H9 (cell line): Measurements from ENCODE around the gene MORN5. TPM values are rescaled to one million over a fixed set of nuclear protein-coding genes. Genes with fewer than 3 reads are reported as not detected.

Experiments
- DNase-seq: peaks from one replicate; pipeline ENCODE4 v3.0.0-alpha.2; 2017
- H2AFZ ChIP-seq: one replicate; pipeline ENCODE4 v1.6.1; 2013; ENCODE audit warnings: mild to moderate bottlenecking, low read length, control low read depth, moderate library complexity
- H2AK5ac ChIP-seq: 2 replicates; pipeline ENCODE4 v1.6.1; 2013; ENCODE audit warnings: low read length, control low read depth, mixed read lengths; ENCODE audit not compliant: insufficient read length
- H2BK120ac ChIP-seq: one replicate; pipeline ENCODE4 v1.6.1; 2013; ENCODE audit warnings: low read depth, mild to moderate bottlenecking, low read length, control low read depth, inconsistent platforms; ENCODE audit not compliant: poor library complexity, severe bottlenecking
- H2BK12ac ChIP-seq: 2 replicates; pipeline ENCODE4 v1.6.1; 2013; ENCODE audit warnings: low read length, control low read depth, mixed read lengths, low read depth; ENCODE audit not compliant: insufficient read length
- H2BK15ac ChIP-seq: 2 replicates; pipeline ENCODE4 v1.6.1; 2013; ENCODE audit warnings: low read depth, low read length, control low read depth
- H2BK20ac ChIP-seq: one replicate; pipeline ENCODE4 v1.6.1; 2013; ENCODE audit warnings: low read depth, mild to moderate bottlenecking, low read length, control low read depth, inconsistent platforms; ENCODE audit not compliant: poor library complexity, severe bottlenecking
- H2BK5ac ChIP-seq: 2 replicates; pipeline ENCODE4 v1.6.1; 2013; ENCODE audit warnings: low read length, control low read depth, mixed read lengths; ENCODE audit not compliant: insufficient read length
- H3K14ac ChIP-seq: 2 replicates; pipeline ENCODE4 v1.6.1; 2013; ENCODE audit warnings: low read length, control low read depth; ENCODE audit not compliant: insufficient read depth
- H3K18ac ChIP-seq: 2 replicates; pipeline ENCODE4 v1.6.1; 2013; ENCODE audit warnings: low read depth, mild to moderate bottlenecking, mixed read lengths, low read length, control low read depth; ENCODE audit not compliant: insufficient read length
- H3K23ac ChIP-seq: 2 replicates; pipeline ENCODE4 v1.6.1; 2013; ENCODE audit warnings: low read length, control low read depth, mixed read lengths, low read depth; ENCODE audit not compliant: insufficient read length
- H3K23me2 ChIP-seq: 2 replicates; pipeline ENCODE4 v1.6.1; 2013; ENCODE audit warnings: low read depth, mild to moderate bottlenecking, mixed read lengths, low read length, control low read depth; ENCODE audit not compliant: insufficient read length, poor library complexity, severe bottlenecking
- H3K27ac ChIP-seq: 2 replicates; pipeline ENCODE4 v1.5.1; 2013; ENCODE audit warnings: low read length, control low read depth, mixed read lengths, low read depth; ENCODE audit not compliant: insufficient read length
- H3K27me3 ChIP-seq: 2 replicates; pipeline ENCODE4 v1.6.1; 2013; ENCODE audit warnings: low read length, control low read depth, inconsistent platforms; ENCODE audit not compliant: insufficient read depth
- H3K4ac ChIP-seq: 2 replicates; pipeline ENCODE4 v1.6.1; 2013; ENCODE audit warnings: low read depth, mild to moderate bottlenecking, control low read depth, inconsistent platforms, low read length, moderate library complexity
- H3K4me1 ChIP-seq: 2 replicates; pipeline ENCODE4 v1.6.1; 2013; ENCODE audit warnings: low read length, control low read depth, inconsistent platforms; ENCODE audit not compliant: insufficient read depth
- H3K4me2 ChIP-seq: 2 replicates; pipeline ENCODE4 v1.6.1; 2013; ENCODE audit warnings: low read length, control low read depth, mixed read lengths; ENCODE audit not compliant: insufficient read length, insufficient read depth
- H3K56ac ChIP-seq: 2 replicates; pipeline ENCODE4 v1.6.1; 2013; ENCODE audit warnings: low read depth, mild to moderate bottlenecking, mixed read lengths, low read length, control low read depth; ENCODE audit not compliant: insufficient read length
- H3K79me1 ChIP-seq: 2 replicates; pipeline ENCODE4 v1.6.1; 2013; ENCODE audit warnings: low read depth, mild to moderate bottlenecking, moderate library complexity, low read length, control low read depth, inconsistent platforms; ENCODE audit not compliant: insufficient read depth, poor library complexity, severe bottlenecking
- H3K79me2 ChIP-seq: 2 replicates; pipeline ENCODE4 v1.6.1; 2013; ENCODE audit warnings: low read length, control low read depth, inconsistent platforms; ENCODE audit not compliant: insufficient read depth
- H3K9ac ChIP-seq: 2 replicates; pipeline ENCODE4 v1.6.1; 2013; ENCODE audit warnings: low read length, control low read depth, mixed read lengths; ENCODE audit not compliant: insufficient read length; ENCODE audit errors: extremely low read depth
- H3K9me3 ChIP-seq: one replicate; pipeline ENCODE4 v1.6.1; 2013; ENCODE audit warnings: low read depth, low read length, inconsistent platforms; ENCODE audit not compliant: control insufficient read depth
- H3T11ph ChIP-seq: one replicate; pipeline ENCODE4 v1.6.1; 2013; ENCODE audit warnings: mild to moderate bottlenecking, low read length, control low read depth, inconsistent platforms
- H4K20me1 ChIP-seq: one replicate; pipeline ENCODE4 v1.6.1; 2013; ENCODE audit not compliant: control insufficient read depth, insufficient read length, insufficient read depth
- H4K5ac ChIP-seq: 2 replicates; pipeline ENCODE4 v1.6.1; 2013; ENCODE audit warnings: low read depth, mild to moderate bottlenecking, mixed read lengths, low read length, control low read depth; ENCODE audit not compliant: insufficient read length
- H4K8ac ChIP-seq: replicated peaks from 2 replicates; pipeline ENCODE4 v1.6.1; 2013; ENCODE audit warnings: low read length, control low read depth, mixed read lengths, low read depth; ENCODE audit not compliant: insufficient read length
- H4K91ac ChIP-seq: 2 replicates; pipeline ENCODE4 v1.6.1; 2013; ENCODE audit warnings: low read depth, mild to moderate bottlenecking, moderate library complexity, mixed read lengths, low read length, control low read depth; ENCODE audit not compliant: insufficient read length
- H3K27ac Mint-ChIP-seq, 3 experiments: 2 replicates in 2 of 3; 3 replicates in 1 of 3; pipeline ENCODE4 v1.8.0; 2020 to 2021; ENCODE audit warnings: mixed read lengths in 3 of 3, mild to moderate bottlenecking in 1 of 3, moderate library complexity in 1 of 3
- H3K27me3 Mint-ChIP-seq: 2 replicates; pipeline ENCODE4 v1.8.0; 2021; ENCODE audit warnings: low read depth, mild to moderate bottlenecking, moderate library complexity, mixed read lengths
- H3K36me3 Mint-ChIP-seq, 3 experiments: 2 replicates in 2 of 3; 3 replicates in 1 of 3; pipeline ENCODE4 v1.8.0; 2020 to 2021; ENCODE audit warnings: low read depth in 3 of 3, mixed read lengths in 3 of 3; ENCODE audit not compliant: insufficient read depth in 1 of 3
- H3K4me1 Mint-ChIP-seq, 2 experiments: 2 replicates each; pipeline ENCODE4 v1.8.0; 2020; ENCODE audit warnings: mixed read lengths in 2 of 2
- H3K4me3 Mint-ChIP-seq, 2 experiments: 2 replicates in 1 of 2; 3 replicates in 1 of 2; pipeline ENCODE4 v1.8.0; 2020 to 2021; ENCODE audit warnings: mild to moderate bottlenecking in 2 of 2, mixed read lengths in 2 of 2, moderate library complexity in 1 of 2
- H3K9me3 Mint-ChIP-seq, 2 experiments: 2 replicates in 1 of 2; 3 replicates in 1 of 2; pipeline ENCODE4 v1.8.0; 2020; ENCODE audit warnings: mild to moderate bottlenecking in 2 of 2, mixed read lengths in 2 of 2, moderate library complexity in 1 of 2
- CTCF ChIP-seq: fragments of 200-600 bp; sonication (generic); conservative IDR thresholded peaks from 3 replicates; pipeline ENCODE4 v1.8.0; 2021; ENCODE audit warnings: antibody characterized with exemption, mild to moderate bottlenecking
- WGBS: extraction: QIAGEN DNeasy Blood & Tissue Kit; methylation state at CpG from one replicate; pipeline ENCODE4 v1.1.7; 2013; ENCODE audit warnings: missing lambda C conversion rate, low lambda C conversion rate, mixed read lengths; ENCODE audit not compliant: insufficient read length; ENCODE audit errors: extremely low coverage; 5-methylcytosine and 5-hydroxymethylcytosine counted together
- total RNA-seq: library from RNA; stranded (reverse); gene quantifications from 2 replicates; pipeline ENCODE4 v1.2.1, GENCODE V29; 2021

Gene MORN5
- total RNA-seq, 1 experiment from 2014 or later = not detected

- Histone ChIP-seq H2AK5ac (no peak overlapping the region), H3K56ac (no peak overlapping the region), H3T11ph (no peak overlapping the region), H3K9me3 (no peaks in the 10 kb centered on the region), H3K27ac (no peak overlapping the region), H3K79me2 (no peaks in the 10 kb centered on the region), H2BK12ac (no peak overlapping the region), H3K27me3 (no peaks in the 10 kb centered on the region), H4K91ac (no peak overlapping the region), H4K20me1 (no peaks in the 10 kb centered on the region), H3K23me2 (no peaks in the 10 kb centered on the region), H2AFZ (no peak overlapping the region), H3K79me1 (no peaks in the 10 kb centered on the region), H2BK120ac (no peak overlapping the region), H4K5ac (no peak overlapping the region), H3K4me1 (no peaks in the 10 kb centered on the region), H3K4me2 (no peak overlapping the region), H2BK15ac (no peak overlapping the region), H2BK20ac (no peak overlapping the region), H3K14ac (no peak overlapping the region), H3K18ac (no peak overlapping the region), H4K8ac (no peak overlapping the region), H2BK5ac (no peak overlapping the region), H3K9ac (no peak overlapping the region), H3K4ac (no peak overlapping the region), H3K23ac (no peak overlapping the region)
- no CpG with 5 or more reads among the region's 16 CpGs for WGBS
- no peak overlapping the region for H3K27ac Mint-ChIP-seq
- peaks cover 5% of the 10 kb centered on the region; the same call in 1 of the 2 replicates for H3K27me3 Mint-ChIP-seq
- TF ChIP-seq CTCF = no peak
- DNase-seq = no peak
- no peaks in the 10 kb centered on the region for H3K9me3 Mint-ChIP-seq
- no peak overlapping the region for H3K4me3 Mint-ChIP-seq
- H3K4me1 Mint-ChIP-seq = peaks cover 19 to 23% of the 10 kb centered on the region in 2 experiments
- no peaks in the 10 kb centered on the region; a peak in 1 of 7 replicates for H3K36me3 Mint-ChIP-seq
These were observed 33.3 kb downstream of the MORN5 start for GRCh38 chr9:122192914-122193525.
